Epithelial cell of esophagus (primary cell): ENCODE measurements around the gene PBX1.
A peak's percentile ranks its signal among the peaks of the same experiment; 100 is the strongest.

ENCODE experiments used
- DNase-seq: peaks from one replicate; pipeline ENCODE4 v3.0.0; 2010; ENCODE audit warnings: low read depth
- H3K4me3 ChIP-seq: 2 replicates; pipeline ENCODE4 v1.5.1; 2011; ENCODE audit warnings: mild to moderate bottlenecking, low read length, control low read depth
- CTCF ChIP-seq: IDR thresholded peaks from 2 replicates; pipeline ENCODE4 v1.5.1; 2011; ENCODE audit warnings: low read depth, mild to moderate bottlenecking, low read length, control low read depth, inconsistent platforms; ENCODE audit not compliant: insufficient read depth; ENCODE audit errors: missing control alignments

Gene PBX1

GRCh38 chr1:164558461-164559341 is at the start of gene PBX1:
PBX1 (plus strand) TSS chr1:164559184.
- TF ChIP-seq CTCF: no peak
- peak within 1 kb of the TSS; percentile 54 for H3K4me3 ChIP-seq
- peak; percentile 99 for DNase-seq

- peak; percentile 16 for DNase-seq
- H3K4me3 ChIP-seq: no peak overlapping the region
- no peak for TF ChIP-seq CTCF
These were observed 48.5 kb upstream of the PBX1 start for GRCh38 chr1:164510435-164510834.

- no peak overlapping the region for H3K4me3 ChIP-seq
- no peak for TF ChIP-seq CTCF
- DNase-seq: no peak
These were observed 47.8 kb upstream of the PBX1 start for GRCh38 chr1:164511001-164511705.

- no peak for DNase-seq
- no peak overlapping the region for H3K4me3 ChIP-seq
- no peak for TF ChIP-seq CTCF
These were observed 43.8 kb upstream of the PBX1 start for GRCh38 chr1:164515231-164515630.

- DNase-seq: no peak
- no peak for TF ChIP-seq CTCF
- H3K4me3 ChIP-seq: no peak overlapping the region
These were observed 43.2 kb upstream of the PBX1 start for GRCh38 chr1:164515711-164516331.

- no peak overlapping the region for H3K4me3 ChIP-seq
- no peak for TF ChIP-seq CTCF
- DNase-seq: no peak
These were observed 42.4 kb upstream of the PBX1 start for GRCh38 chr1:164516591-164516990.
